ENCODE measurements around the gene PCNX2.

Gene PCNX2

DNA sequence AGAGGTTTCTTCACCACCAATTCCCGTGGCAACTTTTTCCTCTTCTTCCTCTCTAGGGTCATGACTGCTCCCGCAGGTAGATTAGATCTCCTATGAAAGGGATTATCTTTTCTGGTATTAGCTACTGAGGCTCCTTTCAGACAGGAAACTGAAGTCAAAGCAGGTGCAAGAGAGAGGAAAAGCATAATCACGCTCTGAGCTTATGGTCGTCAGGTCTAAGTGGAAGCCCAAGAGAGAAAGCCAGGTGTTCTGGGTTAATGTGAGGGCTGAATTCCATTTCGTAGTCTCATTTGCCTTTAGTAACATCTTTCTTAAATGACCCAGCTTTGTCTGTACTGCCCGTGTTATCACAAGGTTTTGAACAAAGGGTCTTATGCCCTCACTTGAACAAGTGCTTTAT is 23.7 kb upstream of the PCNX2 start:
- Histone ChIP-seq H2AFZ (ENCODE audit: low read length) (no peak overlapping the region; the same call in 1 of the 2 replicates), H3K36me3 (ENCODE audit: insufficient read depth, low read length) (no peaks in the 10 kb centered on the region), H4K20me1 (ENCODE audit: insufficient read depth, low read length, poor library complexity, severe bottlenecking) (no peaks in the 10 kb centered on the region), H3K4me3 (ENCODE audit: low read length, poor library complexity, severe bottlenecking) (no peak overlapping the region), H3K4me1 (ENCODE audit: insufficient read depth, low read length, poor library complexity, severe bottlenecking) (no peaks in the 10 kb centered on the region), H3K9ac (ENCODE audit: low read depth, low read length, poor library complexity, severe bottlenecking) (no peak overlapping the region), H3F3A (ENCODE audit: low read depth) (no peaks in the 10 kb centered on the region), H3K27me3 (ENCODE audit: insufficient read depth, low read length, poor library complexity, severe bottlenecking) (no peaks in the 10 kb centered on the region), H3K79me2 (ENCODE audit: insufficient read depth, low read length) (no peaks in the 10 kb centered on the region), H3K9me3 (ENCODE audit: insufficient read depth, low read depth, low read length) (no peaks in the 10 kb centered on the region), H3K4me2 (ENCODE audit: low read depth, low read length, poor library complexity, severe bottlenecking) (no peak overlapping the region), H3K9me2 (replicated peaks; ENCODE audit: low read depth, low read length) (no peaks in the 10 kb centered on the region)
- TF ChIP-seq, protein P1, sequence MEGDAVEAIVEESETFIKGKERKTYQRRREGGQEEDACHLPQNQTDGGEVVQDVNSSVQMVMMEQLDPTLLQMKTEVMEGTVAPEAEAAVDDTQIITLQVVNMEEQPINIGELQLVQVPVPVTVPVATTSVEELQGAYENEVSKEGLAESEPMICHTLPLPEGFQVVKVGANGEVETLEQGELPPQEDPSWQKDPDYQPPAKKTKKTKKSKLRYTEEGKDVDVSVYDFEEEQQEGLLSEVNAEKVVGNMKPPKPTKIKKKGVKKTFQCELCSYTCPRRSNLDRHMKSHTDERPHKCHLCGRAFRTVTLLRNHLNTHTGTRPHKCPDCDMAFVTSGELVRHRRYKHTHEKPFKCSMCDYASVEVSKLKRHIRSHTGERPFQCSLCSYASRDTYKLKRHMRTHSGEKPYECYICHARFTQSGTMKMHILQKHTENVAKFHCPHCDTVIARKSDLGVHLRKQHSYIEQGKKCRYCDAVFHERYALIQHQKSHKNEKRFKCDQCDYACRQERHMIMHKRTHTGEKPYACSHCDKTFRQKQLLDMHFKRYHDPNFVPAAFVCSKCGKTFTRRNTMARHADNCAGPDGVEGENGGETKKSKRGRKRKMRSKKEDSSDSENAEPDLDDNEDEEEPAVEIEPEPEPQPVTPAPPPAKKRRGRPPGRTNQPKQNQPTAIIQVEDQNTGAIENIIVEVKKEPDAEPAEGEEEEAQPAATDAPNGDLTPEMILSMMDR (conservative IDR thresholded peaks at IDR 0.05; ENCODE audit: low read length), result no peak
- TF ChIP-seq EZH2phosphoT487 (IDR thresholded peaks at IDR 0.05; ENCODE audit: borderline replicate concordance), result no peak

DNA sequence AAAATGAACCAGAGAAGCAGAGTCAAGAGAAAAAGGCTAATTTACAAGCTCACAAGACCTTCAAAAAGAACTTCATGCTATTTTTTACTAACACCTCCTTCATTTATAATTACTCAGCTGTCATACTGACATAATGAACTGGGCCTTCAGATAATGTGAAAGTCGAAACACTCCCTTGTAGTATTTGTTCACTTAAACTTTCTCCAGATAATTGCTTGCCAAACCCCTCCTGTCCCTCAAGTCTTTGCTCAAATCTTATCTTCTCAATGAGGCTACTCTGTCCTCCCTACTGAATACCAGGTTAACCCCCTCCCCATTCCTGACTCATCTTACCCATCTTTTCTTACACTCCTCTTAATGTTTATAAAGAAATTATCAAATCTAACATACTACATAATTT is 20.9 kb upstream of the PCNX2 start:
- Histone ChIP-seq H4K20me1 (ENCODE audit: insufficient read depth, low read length, poor library complexity, severe bottlenecking) (no peaks in the 10 kb centered on the region), H3K4me3 (ENCODE audit: low read length, poor library complexity, severe bottlenecking) (no peak overlapping the region), H3K27me3 (ENCODE audit: insufficient read depth, low read length, poor library complexity, severe bottlenecking) (no peaks in the 10 kb centered on the region), H3F3A (ENCODE audit: low read depth) (no peaks in the 10 kb centered on the region), H3K36me3 (ENCODE audit: insufficient read depth, low read length) (no peaks in the 10 kb centered on the region), H3K9me2 (replicated peaks; ENCODE audit: low read depth, low read length) (no peaks in the 10 kb centered on the region), H3K4me1 (ENCODE audit: insufficient read depth, low read length, poor library complexity, severe bottlenecking) (no peaks in the 10 kb centered on the region), H3K4me2 (ENCODE audit: low read depth, low read length, poor library complexity, severe bottlenecking) (no peak overlapping the region), H3K9ac (ENCODE audit: low read depth, low read length, poor library complexity, severe bottlenecking) (no peak overlapping the region), H2AFZ (ENCODE audit: low read length) (no peak overlapping the region), H3K9me3 (ENCODE audit: insufficient read depth, low read depth, low read length) (no peaks in the 10 kb centered on the region), H3K79me2 (ENCODE audit: insufficient read depth, low read length) (no peaks in the 10 kb centered on the region)
- TF ChIP-seq, protein P1 (conservative IDR thresholded peaks at IDR 0.05; ENCODE audit: low read length), result no peak
- no peak for TF ChIP-seq EZH2phosphoT487 (IDR thresholded peaks at IDR 0.05; ENCODE audit: borderline replicate concordance)

DNA sequence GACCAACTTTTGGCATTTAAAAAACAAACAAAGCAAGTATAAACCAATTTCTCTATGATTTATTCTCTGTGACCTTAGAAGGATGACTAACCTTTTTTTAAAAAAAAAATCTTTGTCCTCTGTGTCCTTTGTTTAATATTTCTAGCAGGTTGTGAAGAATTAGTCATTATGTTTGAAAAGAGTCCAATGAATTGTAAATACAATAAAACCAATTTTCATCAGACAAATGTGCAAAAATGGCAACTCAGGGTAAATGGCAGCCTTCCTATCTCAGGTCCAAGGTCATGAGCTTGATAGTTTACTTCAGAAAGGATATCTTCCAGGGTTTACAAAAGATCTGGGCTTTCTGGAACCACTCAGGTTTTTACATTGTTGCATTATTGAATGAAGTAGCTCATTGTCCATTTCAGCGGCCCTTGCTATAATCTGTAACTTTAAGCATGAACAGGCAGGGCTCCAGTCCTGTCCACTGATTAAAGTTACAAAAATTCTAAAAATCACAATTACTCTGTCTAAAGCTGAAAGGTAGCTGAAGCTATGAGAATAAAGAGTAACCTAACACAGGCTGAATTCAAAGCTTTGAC is 20.3 kb upstream of the PCNX2 start:
- H2AFZ ChIP-seq (ENCODE audit: low read length), result no peak overlapping the region
- no peaks in the 10 kb centered on the region for H3K36me3 ChIP-seq (ENCODE audit: insufficient read depth, low read length)
- H3K9me3 ChIP-seq (ENCODE audit: insufficient read depth, low read depth, low read length), result no peaks in the 10 kb centered on the region
- H3K4me1 ChIP-seq (ENCODE audit: insufficient read depth, low read length, poor library complexity, severe bottlenecking), result no peaks in the 10 kb centered on the region
- no peak overlapping the region for H3K9ac ChIP-seq (ENCODE audit: low read depth, low read length, poor library complexity, severe bottlenecking)
- TF ChIP-seq, protein P1 (conservative IDR thresholded peaks at IDR 0.05; ENCODE audit: low read length), result no peak
- no peak for TF ChIP-seq EZH2phosphoT487 (IDR thresholded peaks at IDR 0.05; ENCODE audit: borderline replicate concordance)
- H3F3A ChIP-seq (ENCODE audit: low read depth), result no peaks in the 10 kb centered on the region
- no peaks in the 10 kb centered on the region for H4K20me1 ChIP-seq (ENCODE audit: insufficient read depth, low read length, poor library complexity, severe bottlenecking)
- H3K27me3 ChIP-seq (ENCODE audit: insufficient read depth, low read length, poor library complexity, severe bottlenecking), result no peaks in the 10 kb centered on the region
- H3K4me3 ChIP-seq (ENCODE audit: low read length, poor library complexity, severe bottlenecking), result no peak overlapping the region
- no peaks in the 10 kb centered on the region for H3K79me2 ChIP-seq (ENCODE audit: insufficient read depth, low read length)
- no peak overlapping the region for H3K4me2 ChIP-seq (ENCODE audit: low read depth, low read length, poor library complexity, severe bottlenecking)
- H3K9me2 ChIP-seq (replicated peaks; ENCODE audit: low read depth, low read length), result no peaks in the 10 kb centered on the region

All from Loucy (cell line).